GM18858 (cell line): Measurements from ENCODE around the gene OAS1.

Experiments
- ATAC-seq: cut with Tn5 transposase; IDR thresholded peaks from one replicate; pipeline ENCODE4 v1.9.1; 2021; ENCODE audit not compliant: unreplicated experiment

OAS1 gene

GRCh38 chr12:112964915-112965314 is 58.2 kb downstream of the OAS1 start:
- ATAC-seq, result no peak

DNA sequence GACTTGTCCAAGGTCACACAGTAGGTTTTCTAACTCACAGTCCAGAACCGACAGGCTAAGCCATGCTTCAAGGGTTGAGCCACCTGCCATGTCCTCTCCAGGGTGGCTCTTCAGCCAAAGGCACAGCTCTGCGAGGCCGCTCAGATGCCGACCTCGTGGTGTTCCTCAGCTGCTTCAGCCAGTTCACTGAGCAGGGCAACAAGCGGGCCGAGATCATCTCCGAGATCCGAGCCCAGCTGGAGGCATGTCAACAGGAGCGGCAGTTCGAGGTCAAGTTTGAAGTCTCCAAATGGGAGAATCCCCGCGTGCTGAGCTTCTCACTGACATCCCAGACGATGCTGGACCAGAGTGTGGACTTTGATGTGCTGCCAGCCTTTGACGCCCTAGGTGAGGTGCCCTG is 58.9 kb downstream of the OAS1 start:
- no peak for ATAC-seq

DNA sequence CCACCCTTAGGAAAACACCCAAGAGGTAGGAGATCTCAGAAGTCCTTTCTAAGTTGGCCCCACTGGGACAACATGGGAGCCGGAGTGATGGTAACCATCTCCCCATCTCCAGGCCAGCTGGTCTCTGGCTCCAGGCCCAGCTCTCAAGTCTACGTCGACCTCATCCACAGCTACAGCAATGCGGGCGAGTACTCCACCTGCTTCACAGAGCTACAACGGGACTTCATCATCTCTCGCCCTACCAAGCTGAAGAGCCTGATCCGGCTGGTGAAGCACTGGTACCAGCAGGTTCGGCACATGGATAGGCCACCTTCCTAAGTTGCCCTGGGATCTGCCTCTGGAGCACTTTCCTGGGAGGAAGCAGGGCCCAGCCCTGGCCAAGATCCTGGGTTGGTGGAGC is 60.5 kb downstream of the OAS1 start:
- ATAC-seq, result no peak

GRCh38 chr12:112967858-112968257 is 61.1 kb downstream of the OAS1 start:
- ATAC-seq, result no peak
